Eye (tissue), 1 donor: Measurements from ENCODE around the gene AFF3.
A peak's percentile ranks its signal among the peaks of the same experiment; 100 is the strongest.

Experiments used
- DNase-seq: peaks from one replicate; pipeline ENCODE4 v3.0.0-alpha.2; 2015

AFF3 gene

GRCh38 chr2:99850084-99850710 lies 292.2 kb downstream of the AFF3 start:
- no peak for DNase-seq

- no peak for DNase-seq
These were observed 295.8 kb downstream of the AFF3 start for GRCh38 chr2:99846462-99847107.

DNA sequence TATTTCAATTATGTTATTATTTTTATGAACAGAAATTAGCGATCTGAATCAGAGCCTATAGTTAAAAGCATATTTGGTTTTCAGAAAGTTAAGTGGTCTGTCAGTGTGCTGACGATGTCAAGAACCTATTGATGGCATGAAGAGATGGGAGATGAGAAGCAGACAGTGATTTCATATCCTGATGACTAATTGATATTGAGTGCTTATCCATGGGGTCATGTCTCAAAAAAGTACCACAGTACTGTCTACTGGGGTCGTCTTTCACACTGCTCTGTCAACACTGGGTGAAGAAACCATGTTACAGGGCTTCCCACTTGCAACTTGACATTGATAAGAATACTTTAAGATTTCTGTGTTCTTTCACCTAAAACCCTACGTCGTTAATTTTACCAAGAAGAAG lies 297.1 kb downstream of the AFF3 start:
- DNase-seq = no peak

- DNase-seq = no peak
These were observed 299.9 kb downstream of the AFF3 start for GRCh38 chr2:99842451-99842850.

GRCh38 chr2:99841749-99842148 lies 300.6 kb downstream of the AFF3 start:
- no peak for DNase-seq

DNA sequence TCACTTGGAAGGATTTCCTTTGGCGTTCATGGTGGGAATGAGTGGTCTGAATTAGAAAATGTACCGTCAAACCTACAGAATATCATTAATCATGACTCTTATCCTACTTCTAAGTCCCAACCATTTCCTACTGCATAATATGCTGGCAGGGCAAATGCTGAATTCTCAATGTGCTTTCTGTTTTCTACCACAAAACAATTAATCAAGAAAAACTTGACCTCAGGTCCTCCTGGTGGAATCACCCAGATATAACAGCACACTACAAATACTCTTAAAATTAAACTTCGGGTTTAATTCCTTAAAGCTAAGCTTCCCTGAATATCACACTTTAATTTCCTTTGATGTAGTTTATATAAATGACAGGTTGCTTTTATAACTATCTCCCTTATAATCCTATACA lies 301.6 kb downstream of the AFF3 start:
- no peak for DNase-seq

DNA sequence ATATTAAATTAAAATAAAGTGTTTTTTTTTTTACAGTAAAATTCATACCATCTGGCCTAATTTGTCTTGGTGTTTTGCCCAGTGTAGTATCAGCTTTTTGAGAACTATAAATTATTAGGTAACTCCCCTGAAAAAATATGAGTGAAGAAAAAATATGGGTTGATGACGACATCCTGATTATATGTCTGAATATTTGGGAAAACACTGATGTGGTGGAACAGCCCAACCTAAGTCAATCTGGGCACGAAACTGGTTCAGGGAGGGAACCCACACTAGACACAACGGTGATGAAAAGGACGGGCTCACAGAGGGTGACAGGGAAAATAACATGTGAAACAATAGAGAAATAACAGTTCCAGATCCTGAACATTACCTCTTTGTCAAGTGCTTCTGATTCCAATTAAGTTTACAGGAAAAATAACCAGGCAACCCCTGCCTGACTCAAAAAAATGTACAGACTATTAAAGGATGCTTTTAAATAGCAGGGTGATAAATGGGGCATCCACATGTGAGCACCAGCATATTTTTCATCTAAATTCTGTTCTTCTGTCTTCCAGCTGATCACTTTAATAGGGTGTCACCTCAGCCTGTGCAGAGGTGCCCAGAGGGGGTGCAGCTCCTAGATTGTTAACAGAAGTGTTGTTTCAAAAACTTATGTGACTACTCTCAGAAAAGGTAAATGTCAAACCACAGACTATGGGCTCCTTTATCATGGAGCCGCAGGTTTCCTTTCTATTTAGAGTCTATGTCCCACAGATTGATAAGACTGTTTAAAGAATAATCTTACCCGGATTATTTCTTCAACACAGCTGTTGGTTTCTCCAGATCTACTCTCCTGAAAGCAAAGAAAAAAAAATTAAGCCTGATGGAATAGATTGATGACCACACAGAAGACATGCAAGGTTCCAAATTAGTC lies 305.4 kb downstream of the AFF3 start:
- DNase-seq = peak; percentile 49

DNA sequence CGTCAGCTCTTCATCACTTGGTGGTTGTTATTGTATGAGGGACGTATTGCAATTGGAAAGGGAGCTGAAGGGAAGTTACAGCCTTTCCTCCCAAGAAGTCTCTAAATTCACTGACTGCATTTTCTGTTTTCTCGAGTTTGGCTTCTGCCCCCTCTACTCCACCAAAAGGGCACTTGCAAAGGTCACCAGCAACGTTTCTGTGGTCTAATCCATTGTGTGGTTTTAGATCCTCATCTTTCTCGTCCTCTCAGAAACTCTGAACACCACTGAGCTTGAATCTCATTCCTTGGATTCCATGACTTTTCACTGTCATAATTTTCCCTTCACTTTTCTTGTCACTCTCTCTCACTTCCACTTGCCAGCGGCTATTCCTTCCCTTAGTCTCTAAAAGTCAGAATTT lies 308.0 kb downstream of the AFF3 start:
- DNase-seq = no peak

DNA sequence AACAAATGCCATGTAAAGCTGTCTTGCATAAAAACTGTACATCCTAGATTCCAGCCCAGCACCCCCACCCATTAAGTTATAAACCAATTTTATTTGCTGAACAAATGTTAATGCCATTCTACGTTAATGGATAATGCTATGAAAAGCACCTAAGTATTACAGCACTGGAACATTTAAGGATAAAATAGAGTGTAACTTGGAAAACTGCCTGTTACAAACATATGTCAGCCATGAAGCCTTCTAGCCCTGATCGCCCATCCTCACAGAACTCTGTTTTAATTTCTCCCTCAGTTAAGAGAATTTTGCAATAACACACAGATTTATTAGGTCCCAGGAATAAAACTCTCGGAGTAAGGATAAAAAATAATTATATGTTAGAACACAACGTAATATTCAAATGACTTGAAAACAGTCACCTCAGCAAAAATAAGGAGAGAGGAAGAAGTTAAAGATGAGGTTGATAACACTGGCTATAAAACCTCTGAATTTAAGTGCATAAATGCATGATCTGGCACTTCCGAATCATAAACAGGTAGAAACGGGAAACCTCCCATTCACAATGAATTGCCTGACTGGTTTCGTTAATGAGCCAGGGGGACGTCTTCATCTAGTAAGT lies 308.7 kb downstream of the AFF3 start:
- DNase-seq = no peak

- DNase-seq = peak; percentile 59
These were observed 309.5 kb downstream of the AFF3 start for GRCh38 chr2:99832926-99833325.

DNA sequence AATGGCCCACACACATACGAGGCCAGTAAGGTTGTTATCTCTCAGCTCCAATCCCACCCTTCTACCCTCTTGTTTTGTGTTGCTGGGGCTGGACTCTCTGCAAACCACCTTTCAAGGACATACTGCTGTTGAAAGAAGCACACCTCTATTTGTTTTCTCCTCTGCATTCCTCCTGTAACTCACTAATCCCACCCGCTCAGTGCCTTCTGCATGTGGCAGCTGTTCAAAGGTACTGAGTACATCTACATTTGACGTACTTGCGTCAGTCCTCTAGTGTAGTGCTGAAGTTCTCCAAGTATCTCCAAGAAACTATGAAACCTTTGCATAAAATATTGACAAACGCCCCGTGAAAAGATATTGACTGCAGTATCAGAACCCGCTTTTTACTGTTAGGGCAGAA lies 310.6 kb downstream of the AFF3 start:
- no peak for DNase-seq

- DNase-seq = no peak
These were observed 314.9 kb downstream of the AFF3 start for GRCh38 chr2:99827296-99827999.

DNA sequence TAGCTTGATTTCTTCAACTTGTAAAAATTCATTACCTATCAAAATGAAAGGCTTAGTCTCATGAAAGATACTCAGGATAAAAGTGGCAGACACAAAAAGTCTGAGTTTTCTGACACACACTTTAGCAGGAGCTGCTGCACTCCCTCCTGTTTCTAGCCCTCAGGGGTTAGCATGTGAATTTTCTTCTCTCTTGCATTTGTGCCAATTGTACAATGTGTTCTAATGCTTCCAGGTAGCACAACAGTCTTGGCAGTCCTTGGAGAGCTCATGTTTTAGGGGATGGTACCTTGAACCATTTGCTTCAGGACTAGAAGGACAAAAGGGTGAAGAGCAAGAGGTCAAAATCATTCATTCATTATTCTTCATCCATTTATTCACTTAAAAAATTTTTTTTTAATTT lies 316.8 kb downstream of the AFF3 start:
- DNase-seq = no peak

- no peak for DNase-seq
These were observed 317.6 kb downstream of the AFF3 start for GRCh38 chr2:99824758-99825157.

DNA sequence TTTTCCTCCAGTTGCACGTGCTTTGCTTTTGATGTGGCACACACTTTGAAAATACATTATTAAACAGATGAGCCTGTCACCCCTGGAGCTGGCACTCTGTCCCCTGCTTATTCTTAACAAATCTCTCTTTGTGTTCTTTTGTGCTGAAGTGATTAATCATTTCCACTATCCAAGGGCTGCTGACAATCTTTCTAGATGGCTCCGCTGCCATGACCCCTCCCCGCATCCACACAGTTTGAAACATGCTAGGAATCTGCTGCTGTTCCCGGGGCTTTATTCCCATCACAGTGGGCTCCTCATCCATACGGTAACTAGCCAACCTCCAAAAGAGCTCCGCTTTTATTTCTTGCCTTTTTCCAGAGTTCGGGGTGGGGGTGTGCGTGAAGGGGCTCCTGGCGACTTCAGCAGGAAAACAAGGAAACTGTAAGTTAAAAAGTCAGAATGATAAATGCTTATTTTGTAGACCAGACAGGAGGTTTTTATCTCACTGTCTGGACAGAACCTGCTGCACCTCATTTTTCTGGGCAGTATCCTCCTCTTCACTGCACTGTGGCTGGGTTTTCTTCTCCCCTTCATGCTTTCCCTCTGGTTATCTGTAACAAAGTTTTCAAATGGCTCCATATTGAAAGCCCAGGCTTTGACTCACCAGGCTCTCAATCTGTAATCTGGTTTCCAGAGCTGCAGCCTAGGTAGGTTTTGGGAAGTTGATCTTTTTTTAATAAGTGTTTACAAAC lies 319.7 kb downstream of the AFF3 start:
- DNase-seq = peak; percentile 86

DNA sequence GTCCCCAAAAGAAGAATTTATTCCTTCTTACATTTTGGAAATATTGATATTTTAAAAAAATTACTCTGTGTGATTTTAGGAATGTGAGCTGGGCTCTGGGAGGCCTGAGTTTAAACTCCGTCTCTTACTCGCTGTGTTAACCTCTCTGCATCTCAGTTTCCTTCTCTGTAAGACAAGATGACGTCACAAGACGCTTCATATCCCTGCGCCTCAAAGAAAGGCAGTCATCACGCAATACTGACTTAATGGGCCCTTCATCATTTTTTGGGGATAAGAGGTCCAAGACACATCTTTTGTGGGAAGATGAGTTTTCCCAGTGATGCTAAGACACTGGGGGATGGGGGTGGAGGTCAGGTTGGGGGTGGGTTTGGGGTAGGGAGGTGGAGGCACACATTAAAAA lies 320.4 kb downstream of the AFF3 start:
- no peak for DNase-seq

DNA sequence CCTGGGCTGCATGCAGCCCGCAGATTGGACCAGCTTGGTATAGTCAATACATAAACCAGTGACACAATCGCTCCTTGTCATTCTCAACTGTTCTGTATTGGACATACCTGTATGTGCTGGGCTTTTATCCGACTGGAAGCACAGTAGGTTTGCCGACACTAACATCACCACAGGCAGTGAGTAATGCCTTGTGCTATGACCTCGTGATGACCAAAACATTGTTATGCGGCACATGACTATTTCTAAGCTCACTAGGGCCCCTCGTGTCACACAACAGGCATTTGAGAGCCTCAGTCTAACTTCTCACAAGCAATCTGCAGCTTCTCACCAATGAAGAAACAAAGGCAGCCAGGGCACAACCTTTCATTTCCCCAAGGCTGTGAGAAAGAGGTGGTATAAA lies 320.8 kb downstream of the AFF3 start:
- DNase-seq = no peak

DNA sequence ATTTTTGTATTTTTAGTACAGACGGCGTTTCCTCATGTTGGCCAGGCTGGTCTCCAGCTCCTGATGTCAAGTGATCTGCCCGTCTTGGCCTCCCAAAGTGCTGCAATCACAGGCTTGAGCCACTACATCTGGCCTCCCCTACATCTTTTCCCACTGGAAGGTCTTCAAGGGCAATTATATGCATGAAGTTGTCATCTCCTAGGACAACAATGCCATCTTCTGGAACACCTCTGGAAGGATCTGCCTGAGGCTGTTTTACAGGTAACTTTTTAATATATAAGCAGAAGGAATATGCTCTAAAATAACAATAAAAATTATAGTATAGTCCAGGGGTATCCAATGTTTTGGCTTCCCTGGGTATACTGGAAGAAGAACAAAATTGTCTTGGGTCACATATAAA lies 321.4 kb downstream of the AFF3 start:
- no peak for DNase-seq

GRCh38 chr2:99819766-99820165 lies 322.6 kb downstream of the AFF3 start:
- peak; percentile 67 for DNase-seq

- peak; percentile 20 for DNase-seq
These were observed 323.5 kb downstream of the AFF3 start for GRCh38 chr2:99818842-99819241.

DNA sequence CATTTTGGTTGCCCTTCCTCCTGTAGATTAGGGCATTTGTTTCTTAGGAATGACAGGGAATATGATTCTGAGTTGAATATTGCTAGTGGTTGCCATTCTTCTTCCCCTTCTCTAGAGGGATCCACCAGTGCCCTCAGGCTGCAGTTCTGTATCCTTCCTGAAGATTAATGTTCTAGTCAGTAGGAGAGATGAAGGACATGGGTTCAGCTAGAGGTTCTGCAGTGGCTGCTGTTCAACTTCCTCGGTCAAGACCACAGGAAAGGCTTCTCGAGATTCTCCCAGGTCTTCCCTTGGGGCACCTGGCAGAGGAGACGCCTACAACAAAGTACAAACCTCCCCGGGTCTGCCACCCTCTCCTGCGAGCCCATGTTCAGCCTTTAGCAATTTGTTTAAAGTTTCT lies 325.5 kb downstream of the AFF3 start:
- no peak for DNase-seq

DNA sequence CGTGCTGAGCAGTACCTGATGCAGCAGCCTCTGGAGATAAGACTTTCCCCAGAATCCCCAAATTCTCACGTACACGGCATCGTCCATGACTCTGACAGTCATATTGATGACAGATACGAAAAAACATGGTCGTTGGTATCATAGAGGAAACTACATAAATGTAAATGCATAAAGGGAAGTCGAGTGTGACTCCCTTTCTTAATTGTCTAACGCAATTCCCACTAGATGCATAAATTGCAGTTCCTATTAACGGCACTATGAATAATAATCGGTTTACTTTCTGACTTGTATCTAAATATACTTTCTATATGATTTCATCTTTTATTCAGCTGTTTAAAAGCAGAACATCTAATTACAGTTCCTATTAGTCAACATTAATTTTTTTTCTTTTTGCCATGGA lies 330.0 kb downstream of the AFF3 start:
- no peak for DNase-seq
